Measurements from ENCODE around the gene ATP1A2. TPM values are rescaled to one million over a fixed set of nuclear protein-coding genes. Genes with fewer than 3 reads are reported as not detected.

ATP1A2 gene
- total and polyA plus RNA-seq, 2 experiments from 2014 or later, result 11.3 to 40.9 TPM

GRCh38 chr1:160161965-160162705 lies 46.6 kb downstream of the ATP1A2 start:
- peak; percentile 39 to 71 for DNase-seq (ENCODE audit: low read depth in 1 of 2, low spot score in 1 of 2)
- H3K27ac ChIP-seq, result no peak overlapping the region
- H3K9me3 ChIP-seq (ENCODE audit: low read depth), result no peaks in the 10 kb centered on the region
- TF ChIP-seq CTCF (IDR thresholded peaks at IDR 0.05; ENCODE audit: low read depth, low read length), result peak; percentile 55
- H3K27me3 ChIP-seq, result no peaks in the 10 kb centered on the region
- H3K36me3 ChIP-seq, result no peaks in the 10 kb centered on the region
- no peak overlapping the region for H3K4me3 ChIP-seq
- peaks cover under 1% of the 10 kb centered on the region for H3K4me1 ChIP-seq (ENCODE audit: low read depth)

- H3K27me3 ChIP-seq, result no peaks in the 10 kb centered on the region
- peaks cover 8% of the 10 kb centered on the region for H3K4me1 ChIP-seq (ENCODE audit: low read depth)
- no peak for TF ChIP-seq CTCF (IDR thresholded peaks at IDR 0.05; ENCODE audit: low read depth, low read length)
- DNase-seq (ENCODE audit: low read depth in 1 of 2, low spot score in 1 of 2), result no peak
- H3K27ac ChIP-seq, result no peak overlapping the region
- no peak overlapping the region for H3K4me3 ChIP-seq
- no peaks in the 10 kb centered on the region for H3K9me3 ChIP-seq (ENCODE audit: low read depth)
- no peaks in the 10 kb centered on the region for H3K36me3 ChIP-seq
These were observed 47.4 kb downstream of the ATP1A2 start for GRCh38 chr1:160162931-160163330.

GRCh38 chr1:160163615-160164014 lies 48.1 kb downstream of the ATP1A2 start:
- Histone ChIP-seq H3K27me3 (no peaks in the 10 kb centered on the region), H3K9me3 (ENCODE audit: low read depth) (no peaks in the 10 kb centered on the region), H3K36me3 (no peaks in the 10 kb centered on the region), H3K27ac (no peak overlapping the region), H3K4me3 (no peak overlapping the region), H3K4me1 (ENCODE audit: low read depth) (peaks cover 12% of the 10 kb centered on the region)
- no peak for DNase-seq (ENCODE audit: low read depth in 1 of 2, low spot score in 1 of 2)
- TF ChIP-seq CTCF (IDR thresholded peaks at IDR 0.05; ENCODE audit: low read depth, low read length), result no peak

DNA sequence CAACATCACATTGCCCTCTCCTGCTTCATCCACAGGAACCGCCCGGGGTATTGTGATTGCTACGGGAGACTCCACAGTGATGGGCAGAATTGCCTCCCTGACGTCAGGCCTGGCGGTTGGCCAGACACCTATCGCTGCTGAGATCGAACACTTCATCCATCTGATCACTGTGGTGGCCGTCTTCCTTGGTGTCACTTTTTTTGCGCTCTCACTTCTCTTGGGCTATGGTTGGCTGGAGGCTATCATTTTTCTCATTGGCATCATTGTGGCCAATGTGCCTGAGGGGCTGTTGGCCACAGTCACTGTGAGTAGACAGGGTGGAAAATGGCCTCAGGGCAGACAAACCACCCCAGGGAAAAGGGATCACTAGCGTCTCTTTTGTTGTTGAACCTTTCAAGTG lies 48.6 kb downstream of the ATP1A2 start:
- no peak for TF ChIP-seq CTCF (IDR thresholded peaks at IDR 0.05; ENCODE audit: low read depth, low read length)
- H3K36me3 ChIP-seq, result no peaks in the 10 kb centered on the region
- peaks cover 16% of the 10 kb centered on the region for H3K4me1 ChIP-seq (ENCODE audit: low read depth)
- H3K27ac ChIP-seq, result no peak overlapping the region
- no peak for DNase-seq (ENCODE audit: low read depth in 1 of 2, low spot score in 1 of 2)
- H3K9me3 ChIP-seq (ENCODE audit: low read depth), result no peaks in the 10 kb centered on the region
- no peaks in the 10 kb centered on the region for H3K27me3 ChIP-seq
- no peak overlapping the region for H3K4me3 ChIP-seq

DNA sequence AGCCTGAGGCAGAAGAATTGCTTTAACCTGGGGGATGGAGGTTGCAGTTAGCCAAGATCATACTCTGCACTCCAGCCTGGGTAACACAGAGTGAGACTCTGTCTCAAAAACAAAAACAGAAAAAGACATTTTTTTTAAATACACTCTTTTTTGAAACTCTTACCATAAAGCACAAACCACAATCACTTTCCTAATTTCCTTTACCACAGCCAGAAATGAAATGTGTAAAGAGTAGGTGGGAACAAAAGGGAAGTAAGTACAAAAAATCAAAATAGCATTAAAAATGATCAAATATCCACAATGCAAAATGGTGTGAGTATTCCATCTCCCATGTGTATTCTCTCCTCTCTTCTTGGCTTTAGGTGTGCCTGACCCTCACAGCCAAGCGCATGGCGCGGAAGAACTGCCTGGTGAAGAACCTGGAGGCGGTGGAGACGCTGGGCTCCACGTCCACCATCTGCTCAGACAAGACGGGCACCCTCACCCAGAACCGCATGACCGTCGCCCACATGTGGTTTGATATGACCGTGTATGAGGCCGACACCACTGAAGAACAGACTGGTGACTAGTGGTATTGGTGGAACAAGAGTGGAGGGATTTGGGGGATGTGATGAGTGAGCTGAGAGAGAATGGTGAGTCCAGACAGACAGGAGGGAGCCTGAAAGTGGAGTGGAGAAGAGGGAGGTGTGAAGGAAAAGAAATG lies 50.8 kb downstream of the ATP1A2 start:
- no peak for TF ChIP-seq CTCF (IDR thresholded peaks at IDR 0.05; ENCODE audit: low read depth, low read length)
- H3K4me1 ChIP-seq (ENCODE audit: low read depth), result peaks cover 20% of the 10 kb centered on the region
- no peaks in the 10 kb centered on the region for H3K36me3 ChIP-seq
- H3K27ac ChIP-seq, result no peak overlapping the region
- H3K9me3 ChIP-seq (ENCODE audit: low read depth), result no peaks in the 10 kb centered on the region
- H3K27me3 ChIP-seq, result no peaks in the 10 kb centered on the region
- H3K4me3 ChIP-seq, result no peak overlapping the region
- DNase-seq (ENCODE audit: low read depth in 1 of 2, low spot score in 1 of 2), result no peak
